Germinal center (tissue), 1 donor: ENCODE data around the gene IL12RB2.

Experiments
- DNase-seq: peaks from one replicate; pipeline ENCODE4 v3.0.0; 2012; ENCODE audit warnings: mixed read lengths, low spot score

The IL12RB2 gene, protein sequence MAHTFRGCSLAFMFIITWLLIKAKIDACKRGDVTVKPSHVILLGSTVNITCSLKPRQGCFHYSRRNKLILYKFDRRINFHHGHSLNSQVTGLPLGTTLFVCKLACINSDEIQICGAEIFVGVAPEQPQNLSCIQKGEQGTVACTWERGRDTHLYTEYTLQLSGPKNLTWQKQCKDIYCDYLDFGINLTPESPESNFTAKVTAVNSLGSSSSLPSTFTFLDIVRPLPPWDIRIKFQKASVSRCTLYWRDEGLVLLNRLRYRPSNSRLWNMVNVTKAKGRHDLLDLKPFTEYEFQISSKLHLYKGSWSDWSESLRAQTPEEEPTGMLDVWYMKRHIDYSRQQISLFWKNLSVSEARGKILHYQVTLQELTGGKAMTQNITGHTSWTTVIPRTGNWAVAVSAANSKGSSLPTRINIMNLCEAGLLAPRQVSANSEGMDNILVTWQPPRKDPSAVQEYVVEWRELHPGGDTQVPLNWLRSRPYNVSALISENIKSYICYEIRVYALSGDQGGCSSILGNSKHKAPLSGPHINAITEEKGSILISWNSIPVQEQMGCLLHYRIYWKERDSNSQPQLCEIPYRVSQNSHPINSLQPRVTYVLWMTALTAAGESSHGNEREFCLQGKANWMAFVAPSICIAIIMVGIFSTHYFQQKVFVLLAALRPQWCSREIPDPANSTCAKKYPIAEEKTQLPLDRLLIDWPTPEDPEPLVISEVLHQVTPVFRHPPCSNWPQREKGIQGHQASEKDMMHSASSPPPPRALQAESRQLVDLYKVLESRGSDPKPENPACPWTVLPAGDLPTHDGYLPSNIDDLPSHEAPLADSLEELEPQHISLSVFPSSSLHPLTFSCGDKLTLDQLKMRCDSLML

GRCh38 chr1:67307251-67308060 lies at the start of gene IL12RB2:
Gene IL12RB2 (plus strand): TSS chr1:67307873. CDS start chr1:67320369, 12,496 bp downstream.
- DNase-seq = peak; percentile 7

DNA sequence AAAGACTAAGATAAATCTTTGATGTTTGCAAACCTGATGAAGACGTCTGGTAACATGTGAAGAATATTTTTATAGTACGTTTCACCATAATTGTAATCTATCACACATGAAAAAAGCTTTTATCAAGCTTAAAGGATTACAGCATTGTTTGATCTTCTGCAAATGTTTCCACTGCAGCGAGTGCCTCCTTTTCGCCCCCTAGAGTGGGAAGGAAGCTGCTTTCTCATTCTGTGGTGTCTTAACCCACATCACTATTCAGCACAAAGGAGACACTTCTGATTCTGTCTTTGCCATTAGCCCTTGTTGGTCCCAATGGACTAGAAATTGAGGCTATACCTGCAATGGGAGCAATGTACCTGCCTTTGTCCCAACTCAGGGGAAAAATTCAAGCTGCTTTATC lies 46.0 kb upstream of the IL12RB2 start:
- DNase-seq = no peak

GRCh38 chr1:67262735-67263134 lies 44.9 kb upstream of the IL12RB2 start:
- no peak for DNase-seq

GRCh38 chr1:67264152-67264551 lies 43.5 kb upstream of the IL12RB2 start:
- no peak for DNase-seq

DNA sequence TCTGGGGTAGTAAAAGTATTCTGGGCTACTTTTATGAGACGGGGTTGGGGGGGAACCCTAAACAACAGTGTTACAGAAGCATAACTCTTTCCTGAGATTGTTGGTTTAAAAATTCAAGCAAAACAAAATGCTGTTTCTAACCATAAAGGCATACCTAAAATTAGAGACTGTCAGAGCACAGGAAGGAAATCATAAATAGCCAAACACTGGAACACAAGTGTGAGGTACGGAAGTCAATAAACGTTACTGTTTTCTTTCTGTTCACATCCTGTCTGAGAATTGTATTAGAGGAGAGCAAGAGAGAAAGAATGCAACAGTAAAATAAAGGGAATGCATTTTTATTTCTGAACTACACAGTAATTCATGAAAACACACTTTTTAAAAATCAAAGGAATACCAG lies 42.8 kb upstream of the IL12RB2 start:
- no peak for DNase-seq

DNA sequence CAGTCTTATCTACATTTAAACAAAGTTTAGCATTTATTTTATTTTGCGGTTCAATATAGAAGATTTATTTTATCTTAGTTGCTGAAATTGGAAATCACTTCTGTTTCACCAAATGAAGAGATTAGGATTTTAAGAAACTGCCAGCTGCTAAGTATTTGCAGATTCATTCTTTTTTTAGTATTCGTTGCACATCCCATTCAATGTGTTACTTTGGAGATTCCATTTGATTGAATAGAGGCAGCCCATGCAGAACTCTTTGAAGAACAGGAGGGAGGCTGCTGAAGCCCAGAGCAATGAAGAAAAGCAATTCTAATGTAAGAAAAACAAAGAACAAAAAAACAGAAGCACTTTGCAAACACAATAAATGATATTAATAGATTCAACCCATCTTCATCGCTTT lies 38.6 kb upstream of the IL12RB2 start:
- no peak for DNase-seq

DNA sequence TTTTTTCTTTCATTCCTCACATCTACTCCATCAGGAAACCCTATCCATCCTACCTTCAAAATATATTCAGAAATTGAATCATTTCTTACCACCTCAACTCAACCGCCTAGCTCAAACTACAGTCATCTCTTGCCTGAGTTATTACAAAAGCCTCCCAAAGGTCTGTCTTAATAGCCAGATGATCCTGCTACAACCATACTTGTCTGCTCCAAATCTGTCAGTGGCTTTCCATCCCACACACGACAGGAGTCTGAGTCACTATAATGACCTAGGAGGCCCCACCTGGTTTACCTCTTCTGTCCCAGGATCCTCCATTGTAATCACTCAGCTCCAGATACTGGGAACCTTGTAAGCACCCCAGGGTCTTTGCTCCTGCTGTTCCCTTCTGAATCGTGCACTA lies 37.1 kb upstream of the IL12RB2 start:
- DNase-seq = no peak

GRCh38 chr1:67273591-67273990 lies 34.1 kb upstream of the IL12RB2 start:
- DNase-seq = no peak

DNA sequence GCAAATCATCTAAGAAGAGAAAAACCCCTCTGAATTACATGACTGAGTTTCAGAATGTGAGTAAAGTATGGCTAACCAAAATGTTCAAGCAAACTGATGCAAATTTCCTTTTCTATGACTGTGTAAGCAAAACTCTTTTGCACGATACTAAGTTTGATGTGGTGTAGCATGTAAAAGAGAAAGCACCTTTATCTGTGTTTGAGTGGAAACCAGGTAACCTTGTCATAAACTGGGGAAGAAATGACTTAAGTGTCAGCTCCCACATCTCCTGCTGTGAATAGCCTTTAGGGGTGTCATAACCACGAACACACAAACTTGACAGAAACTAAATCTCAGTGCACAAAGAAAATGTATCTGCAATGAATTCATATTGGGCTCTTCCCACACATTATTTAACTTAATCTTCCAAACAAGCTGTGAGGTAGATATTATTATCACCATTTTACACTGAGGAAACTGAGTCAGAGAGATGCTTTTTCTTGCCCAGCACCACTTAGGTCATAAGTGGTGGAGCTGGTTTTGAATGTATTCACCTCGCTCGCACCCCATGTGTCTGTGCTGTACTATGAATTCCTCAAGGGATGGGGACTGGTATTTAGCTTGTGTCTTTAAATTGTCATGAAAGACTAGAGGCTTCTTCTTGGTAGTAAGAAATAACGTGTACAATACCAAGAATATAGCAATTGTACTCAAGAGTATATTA lies 32.9 kb upstream of the IL12RB2 start:
- DNase-seq = no peak

DNA sequence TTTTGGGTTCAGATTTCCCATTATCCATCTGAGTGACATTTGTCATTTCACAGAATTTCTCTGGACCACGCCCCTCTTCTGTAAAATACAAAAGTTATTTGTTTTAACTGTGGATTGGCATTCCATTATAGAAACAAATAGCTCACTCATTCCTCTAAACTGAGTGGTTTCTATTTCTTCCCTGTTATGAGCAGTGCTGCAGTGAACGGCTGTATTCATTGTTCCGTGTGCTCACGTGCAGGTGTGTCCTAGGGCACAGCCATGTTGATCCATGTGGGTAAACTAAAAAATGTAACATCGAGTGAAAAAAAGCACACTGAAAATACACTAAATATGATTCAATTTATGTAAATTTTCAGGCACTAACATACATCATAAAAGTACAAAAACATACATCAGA lies 27.0 kb upstream of the IL12RB2 start:
- no peak for DNase-seq

DNA sequence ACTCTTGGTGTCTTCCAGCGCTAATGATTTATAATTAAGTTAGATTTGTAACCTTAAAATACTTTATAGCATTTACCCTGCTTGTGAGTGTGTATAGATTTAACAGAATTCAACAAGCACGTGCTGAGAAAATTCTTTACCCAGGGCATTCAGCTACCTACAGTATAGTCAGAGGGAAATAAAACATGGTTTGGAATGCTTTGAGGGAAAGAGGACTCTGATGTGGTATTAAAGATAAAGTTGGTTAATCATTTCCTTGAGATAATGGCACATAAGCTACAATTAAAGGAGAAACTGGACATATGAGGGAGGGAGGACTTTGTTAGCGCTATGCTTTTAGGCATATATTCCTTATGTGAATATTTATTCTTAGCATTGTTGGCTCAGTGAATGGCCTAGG lies 26.4 kb upstream of the IL12RB2 start:
- no peak for DNase-seq

- DNase-seq = no peak
Measured at GRCh38 chr1:67285780-67286488, 21.7 kb upstream of the IL12RB2 start.

- no peak for DNase-seq
Measured at GRCh38 chr1:67290236-67290635, 17.4 kb upstream of the IL12RB2 start.

GRCh38 chr1:67294836-67295617 lies 12.6 kb upstream of the IL12RB2 start:
- no peak for DNase-seq

DNA sequence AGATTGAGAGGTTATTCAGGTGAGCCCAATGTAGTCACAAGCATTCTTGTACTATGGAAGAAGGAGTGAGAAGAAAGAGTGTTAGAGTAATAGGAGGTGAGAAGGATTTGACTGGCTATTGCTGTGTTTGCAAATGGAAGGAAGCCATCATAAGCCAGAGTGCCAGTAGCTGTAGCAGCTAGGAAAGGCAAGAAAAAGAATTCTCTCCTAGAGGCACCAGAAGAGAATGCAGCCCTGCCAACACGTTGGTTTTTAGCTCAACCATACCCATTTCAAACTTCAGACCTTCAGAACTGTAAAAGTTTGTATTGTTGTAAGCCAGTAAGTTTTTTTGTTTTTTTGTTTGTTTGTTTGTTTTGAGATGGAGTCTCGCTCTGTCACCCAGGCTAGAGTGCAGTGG lies 8.9 kb upstream of the IL12RB2 start:
- DNase-seq = no peak

- no peak for DNase-seq
Measured at GRCh38 chr1:67299296-67299695, 8.4 kb upstream of the IL12RB2 start.

DNA sequence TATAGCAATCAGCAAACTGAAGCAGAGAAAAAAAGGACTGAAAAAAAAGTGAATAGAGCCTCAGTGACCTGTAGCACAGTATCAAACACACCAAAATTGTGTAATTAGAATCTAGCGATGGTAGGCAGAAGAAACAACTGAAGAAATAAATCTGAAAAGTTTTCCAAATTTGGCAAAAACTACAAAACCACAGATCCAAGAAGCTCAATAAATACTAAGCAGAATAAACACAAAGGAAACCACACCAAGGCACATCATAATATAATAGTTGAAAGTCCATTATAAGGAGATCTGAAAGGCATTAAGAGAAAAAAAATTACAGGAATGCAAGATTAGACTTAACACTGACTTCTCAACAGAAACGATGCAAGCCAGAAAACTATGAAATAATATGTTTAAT lies 7.1 kb upstream of the IL12RB2 start:
- no peak for DNase-seq

GRCh38 chr1:67304023-67304422 lies 3.6 kb upstream of the IL12RB2 start:
- DNase-seq = no peak

- DNase-seq = no peak
Measured at GRCh38 chr1:67306547-67306946, 1.1 kb upstream of the IL12RB2 start.

DNA sequence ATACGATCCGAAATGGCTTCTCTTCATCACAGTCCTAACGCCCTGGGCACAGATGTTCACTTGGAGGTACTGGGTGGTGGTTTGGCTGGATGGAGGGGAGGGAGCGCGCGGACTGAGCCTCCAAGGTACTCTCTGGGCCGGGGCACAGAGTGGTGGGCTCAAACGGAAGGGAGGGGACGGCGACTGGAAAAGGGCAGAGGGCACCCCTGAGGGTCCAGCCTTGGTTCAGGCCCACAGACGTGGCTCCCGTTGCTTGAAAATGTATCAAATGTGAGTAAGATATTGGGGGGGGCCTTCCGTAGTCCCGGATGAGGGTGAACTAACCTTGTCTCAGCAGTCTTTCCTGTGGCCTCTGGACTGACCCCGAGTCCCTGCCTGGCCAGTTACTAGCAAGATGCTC lies 463 bp downstream of the IL12RB2 start:
- no peak for DNase-seq
